Mesenteric fat pad (tissue), 1 donor: ENCODE measurements around the gene MAPRE3. TPM values are rescaled to one million over a fixed set of nuclear protein-coding genes. Genes with fewer than 3 reads are reported as not detected.

Source experiments
- DNase-seq: peaks from one replicate; pipeline ENCODE4 v3.0.0-alpha.2; 2020; ENCODE audit warnings: low spot score
- total RNA-seq: library from RNA; stranded (reverse); fragmentation: NEBNext Ultra II Directional; extraction: Animal tissue kit (Norgen Biotek cat#: 25700); gene quantifications from one replicate; pipeline ENCODE4 v1.2.1, GENCODE V29; 2021
- donor health status: DM: yes; HTN: yes; CAD: no.

MAPRE3 gene
- total RNA-seq, 1 donor from 2014 or later = 65.2 TPM

GRCh38 chr2:26982102-26982742, 11.8 kb downstream of the MAPRE3 start:
- DNase-seq = no peak

GRCh38 chr2:26983746-26984145, 13.3 kb downstream of the MAPRE3 start:
- no peak for DNase-seq

GRCh38 chr2:26985807-26986206, 15.4 kb downstream of the MAPRE3 start:
- DNase-seq = no peak

DNA sequence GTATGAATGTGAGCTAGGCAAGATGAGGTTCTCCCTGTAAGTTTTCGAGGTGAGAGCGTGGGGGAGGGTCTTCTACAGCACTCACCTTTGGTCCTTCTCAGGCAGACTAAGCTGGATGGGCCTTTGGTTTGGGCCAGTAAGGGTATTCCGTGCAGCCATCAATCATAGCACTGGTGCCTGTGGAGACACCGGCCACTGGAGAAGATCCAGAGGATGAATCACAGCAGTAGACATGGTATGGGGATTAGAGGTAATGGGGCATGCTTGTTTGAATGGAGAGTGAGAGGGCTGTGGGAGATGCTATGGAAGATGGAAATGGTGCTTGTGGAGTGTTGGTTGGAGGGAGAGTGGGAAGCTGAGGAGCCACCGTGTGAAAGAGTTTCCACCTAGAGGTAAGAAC, 16.1 kb downstream of the MAPRE3 start:
- DNase-seq = no peak

DNA sequence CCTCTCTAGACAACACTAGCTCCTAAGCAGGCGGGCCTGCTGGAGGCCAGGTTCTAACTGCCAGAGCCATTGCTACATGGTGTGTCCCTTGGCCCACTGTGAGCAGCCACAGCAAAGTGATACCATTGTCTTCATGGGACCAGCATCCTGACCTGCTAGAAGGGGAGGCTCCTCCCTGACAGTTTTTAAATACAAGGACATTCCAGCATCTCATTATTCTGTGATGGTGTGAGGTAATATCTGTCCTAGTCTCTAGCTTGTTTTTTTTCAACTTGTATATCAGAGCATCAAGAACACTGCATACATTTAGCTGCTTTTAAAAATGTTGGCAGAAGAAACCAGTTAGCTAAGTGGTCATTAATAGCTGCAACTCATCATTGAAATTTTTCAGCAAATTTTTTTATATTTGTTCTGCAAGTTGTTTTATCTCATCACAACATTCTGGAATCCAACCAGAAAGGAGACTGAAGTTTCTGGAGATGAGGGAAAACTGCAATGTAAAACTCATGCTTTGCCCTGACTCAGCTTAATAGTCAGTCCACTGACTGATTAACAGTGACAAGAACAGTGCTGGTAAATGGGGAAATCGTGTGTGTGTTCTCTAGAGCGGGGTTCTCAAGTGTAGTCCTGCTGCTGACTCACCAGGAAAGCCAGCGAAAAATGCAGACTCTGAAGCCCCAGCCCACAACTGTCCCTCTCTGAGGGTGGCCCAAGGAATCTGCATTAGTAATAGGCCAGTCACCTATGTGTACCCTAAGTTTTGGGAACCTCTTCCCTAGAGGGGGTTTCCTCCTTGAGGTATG, 17.8 kb downstream of the MAPRE3 start:
- DNase-seq = no peak

GRCh38 chr2:26989156-26989555, 18.7 kb downstream of the MAPRE3 start:
- no peak for DNase-seq

- DNase-seq = no peak
Measured at GRCh38 chr2:26991717-26992116, 21.3 kb downstream of the MAPRE3 start.

DNA sequence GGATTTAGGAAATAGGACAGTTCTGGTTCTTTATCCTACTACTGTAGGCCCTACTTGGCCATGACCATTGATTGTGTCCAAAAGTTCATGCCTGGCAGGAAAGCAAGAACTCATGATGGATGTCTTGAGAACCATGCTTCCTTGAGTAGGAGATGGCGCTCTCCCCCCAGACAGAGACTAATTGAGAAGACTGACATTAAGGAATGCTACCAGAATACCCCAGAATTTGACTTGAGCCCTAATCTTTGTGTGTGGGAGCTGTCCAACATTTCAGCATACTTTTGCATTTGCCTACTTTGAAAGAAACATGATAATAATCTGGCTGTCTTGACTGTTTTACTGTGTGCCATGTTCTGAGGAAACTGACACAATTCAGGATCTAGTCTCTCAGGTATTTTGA, 23.3 kb downstream of the MAPRE3 start:
- no peak for DNase-seq

DNA sequence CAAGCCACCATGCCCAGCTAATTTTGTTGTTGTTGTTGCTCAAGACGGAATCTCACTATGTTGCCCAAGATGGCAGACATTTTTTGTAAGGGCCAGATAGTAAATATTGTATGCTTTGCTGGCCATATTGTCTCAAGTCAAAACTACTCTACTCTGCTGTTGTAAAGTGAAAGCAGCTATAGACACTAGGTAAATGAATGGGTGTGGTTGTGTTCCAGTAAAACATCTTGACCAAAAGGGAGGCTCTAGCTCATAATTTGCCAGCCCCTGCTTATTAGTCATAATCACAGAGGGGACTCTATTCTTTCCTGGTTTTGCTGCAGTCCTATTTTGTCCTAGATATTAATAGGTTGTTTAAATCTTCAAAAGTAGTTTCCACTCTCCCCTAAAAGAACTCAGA, 24.5 kb downstream of the MAPRE3 start:
- DNase-seq = no peak

DNA sequence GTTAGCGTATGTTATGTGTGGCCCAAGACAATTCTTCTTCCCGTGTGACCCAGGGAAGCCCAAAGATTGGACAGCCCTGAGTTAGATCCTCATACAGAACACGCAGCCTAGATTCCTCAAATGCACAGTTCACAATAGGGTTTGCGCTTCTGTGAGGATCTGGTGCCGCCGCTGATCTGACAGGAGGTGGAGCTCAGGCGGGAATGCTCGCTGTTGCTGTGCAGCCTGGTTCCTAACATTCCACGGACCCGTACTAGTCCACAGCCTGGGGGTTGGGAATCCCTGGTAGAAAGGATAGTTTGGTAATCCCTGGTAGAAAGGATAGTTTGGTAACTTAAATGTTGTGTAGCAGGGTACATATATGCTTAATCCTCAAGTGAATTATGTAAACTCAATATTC, 27.0 kb downstream of the MAPRE3 start:
- DNase-seq = no peak

GRCh38 chr2:26998323-26998722, 27.9 kb downstream of the MAPRE3 start:
- no peak for DNase-seq

GRCh38 chr2:27000228-27000627, 29.8 kb downstream of the MAPRE3 start:
- DNase-seq = no peak

GRCh38 chr2:27000995-27001394, 30.6 kb downstream of the MAPRE3 start:
- DNase-seq = no peak

GRCh38 chr2:27001950-27002349, 31.5 kb downstream of the MAPRE3 start:
- DNase-seq = no peak

DNA sequence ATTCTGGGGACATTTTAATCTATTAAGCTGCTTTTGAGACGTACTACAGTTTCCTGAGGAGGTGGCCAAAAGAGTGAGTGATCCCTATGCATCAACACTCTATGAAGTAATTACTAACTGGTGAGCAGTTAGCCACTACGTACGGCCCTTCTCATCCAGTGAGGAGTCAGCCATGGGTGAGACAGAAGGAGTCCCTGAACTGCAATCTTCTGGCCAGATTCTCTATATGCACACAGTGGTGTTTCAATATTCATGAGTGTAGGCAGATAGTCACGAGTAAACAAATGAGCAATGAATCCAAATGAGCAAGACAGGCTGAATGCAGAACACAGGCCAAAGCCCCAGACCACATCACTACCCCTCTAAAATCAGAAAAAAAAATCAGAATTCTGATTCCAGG, 32.6 kb downstream of the MAPRE3 start:
- DNase-seq = no peak

- no peak for DNase-seq
Measured at GRCh38 chr2:27003857-27004256, 33.4 kb downstream of the MAPRE3 start.

DNA sequence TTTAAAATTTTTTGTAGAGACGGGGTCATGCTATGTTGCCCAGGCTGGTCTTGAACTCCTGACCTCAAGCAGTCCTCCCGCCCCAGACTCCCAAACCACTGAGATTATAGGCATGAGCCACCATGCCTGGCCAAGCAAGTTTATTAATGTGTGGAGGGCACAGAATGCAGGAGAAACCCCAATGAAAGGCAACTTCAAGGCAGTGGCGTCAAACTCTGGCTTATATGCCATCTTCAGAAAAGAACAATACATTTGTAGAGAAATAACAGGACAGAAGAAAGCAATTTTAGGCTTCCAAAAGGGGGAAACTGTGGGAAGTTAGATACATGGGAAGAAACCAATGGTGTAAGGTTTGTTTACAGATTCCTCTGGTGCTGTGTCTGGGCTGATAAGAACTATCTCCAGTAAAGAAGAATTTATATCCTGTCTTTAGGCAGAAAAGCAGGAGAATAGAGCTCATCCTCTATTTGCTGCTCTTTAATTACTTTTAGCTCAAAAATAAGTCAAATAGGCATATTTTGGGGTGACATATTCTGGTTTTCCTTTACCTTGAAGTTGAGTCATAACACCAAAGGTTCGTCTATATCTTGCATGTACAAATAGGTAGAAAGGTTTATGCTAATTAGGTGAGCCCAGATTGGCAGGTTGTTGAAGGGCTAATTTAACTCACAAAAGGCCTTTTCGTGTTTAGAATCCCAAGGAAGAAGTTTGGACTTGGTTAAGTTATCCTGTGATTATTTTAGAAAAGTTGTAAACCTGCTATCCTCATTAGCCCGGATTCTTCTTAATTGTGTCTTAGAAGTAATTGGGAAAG, 36.4 kb downstream of the MAPRE3 start:
- no peak for DNase-seq

DNA sequence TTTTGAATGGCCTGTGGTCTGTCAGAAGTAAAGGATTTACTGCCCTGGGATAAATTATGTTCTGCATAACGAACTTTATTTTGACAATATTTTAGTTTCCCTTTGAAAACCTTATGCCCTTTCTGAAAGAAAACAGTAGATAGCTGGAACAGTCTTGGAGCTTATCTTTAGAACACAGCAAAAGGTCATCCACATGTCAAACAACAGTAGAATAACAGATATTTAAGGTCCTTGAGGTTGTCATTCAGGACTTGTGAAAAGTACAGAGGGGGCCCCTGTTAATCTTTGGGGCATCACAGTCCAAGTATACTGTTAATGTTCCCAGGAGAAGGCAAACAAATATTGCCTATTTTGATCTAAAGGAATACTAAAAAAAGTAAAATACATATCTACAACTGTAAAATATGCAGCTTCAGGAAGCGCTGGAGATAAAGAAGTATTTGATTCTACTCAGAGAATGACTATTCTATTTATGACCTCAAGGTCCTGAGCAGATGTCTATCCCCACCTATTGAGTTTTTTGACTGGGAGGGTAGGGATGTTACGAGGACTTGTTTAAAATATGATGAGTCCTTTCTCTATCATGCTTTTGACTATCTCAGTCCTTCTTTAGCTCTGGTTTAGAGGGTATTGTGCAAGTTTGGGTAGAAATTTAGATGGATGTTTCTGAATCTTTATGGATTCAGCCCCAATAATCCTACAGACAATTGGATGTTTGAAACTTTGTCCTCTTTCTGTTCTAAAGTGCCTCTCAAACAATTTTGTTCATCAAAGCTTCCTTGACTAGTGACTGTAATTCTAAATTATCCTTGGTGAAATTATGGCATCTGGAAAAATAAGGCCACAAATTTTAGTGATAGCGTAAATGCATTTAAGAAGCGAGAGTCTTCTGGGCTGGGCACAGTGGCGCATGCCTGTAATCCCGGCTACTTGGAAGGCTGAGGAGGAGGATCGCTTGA, 37.3 kb downstream of the MAPRE3 start:
- DNase-seq = no peak

DNA sequence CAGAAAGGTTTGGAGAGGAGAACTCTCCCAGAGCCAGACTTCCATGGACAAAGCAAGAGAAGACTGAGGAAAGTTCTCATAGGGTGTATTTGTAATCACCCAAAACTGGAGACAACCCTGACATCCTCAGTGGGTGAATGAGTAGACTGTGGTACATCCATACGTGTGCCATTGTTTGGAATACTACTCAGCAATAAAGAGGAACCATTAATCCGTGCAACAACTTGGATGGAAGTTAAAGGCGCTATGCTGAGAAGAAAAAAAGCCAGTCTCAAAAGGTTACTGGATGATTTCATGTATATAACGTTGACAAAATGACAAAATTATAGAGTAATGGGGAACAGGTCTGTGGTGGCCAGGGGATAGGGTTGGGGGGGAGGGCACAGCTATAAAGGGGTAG, 38.2 kb downstream of the MAPRE3 start:
- DNase-seq = no peak

GRCh38 chr2:27009083-27009482, 38.6 kb downstream of the MAPRE3 start:
- DNase-seq = no peak

GRCh38 chr2:27009716-27010115, 39.3 kb downstream of the MAPRE3 start:
- DNase-seq = no peak
